IPS-15b (cell line): ENCODE results near the gene IQSEC1.

Experiments
- H3K27me3 ChIP-seq: one replicate; pipeline ENCODE4 v1.6.1; 2013; ENCODE audit warnings: low read length; ENCODE audit not compliant: control insufficient read depth, insufficient read depth
- H3K36me3 ChIP-seq: one replicate; pipeline ENCODE4 v1.6.1; 2013; ENCODE audit warnings: low read length; ENCODE audit not compliant: control insufficient read depth, insufficient read depth
- H3K4me1 ChIP-seq: one replicate; pipeline ENCODE4 v1.6.1; 2013; ENCODE audit warnings: mild to moderate bottlenecking, low read length; ENCODE audit not compliant: control insufficient read depth, insufficient read depth
- H3K4me3 ChIP-seq: one replicate; pipeline ENCODE4 v1.5.1; 2013; ENCODE audit warnings: low read depth, low read length
- H3K9ac ChIP-seq: one replicate; pipeline ENCODE4 v1.6.1; 2013; ENCODE audit warnings: low read depth, mild to moderate bottlenecking, low read length
- H3K9me3 ChIP-seq: one replicate; pipeline ENCODE4 v1.6.1; 2013; ENCODE audit warnings: mild to moderate bottlenecking, low read length; ENCODE audit not compliant: control insufficient read depth, insufficient read depth

The IQSEC1 gene

GRCh38 chr3:12964711-12965612, 108.3 kb downstream of the IQSEC1 start:
- H3K4me1 ChIP-seq = peaks cover 10% of the 10 kb centered on the region

DNA sequence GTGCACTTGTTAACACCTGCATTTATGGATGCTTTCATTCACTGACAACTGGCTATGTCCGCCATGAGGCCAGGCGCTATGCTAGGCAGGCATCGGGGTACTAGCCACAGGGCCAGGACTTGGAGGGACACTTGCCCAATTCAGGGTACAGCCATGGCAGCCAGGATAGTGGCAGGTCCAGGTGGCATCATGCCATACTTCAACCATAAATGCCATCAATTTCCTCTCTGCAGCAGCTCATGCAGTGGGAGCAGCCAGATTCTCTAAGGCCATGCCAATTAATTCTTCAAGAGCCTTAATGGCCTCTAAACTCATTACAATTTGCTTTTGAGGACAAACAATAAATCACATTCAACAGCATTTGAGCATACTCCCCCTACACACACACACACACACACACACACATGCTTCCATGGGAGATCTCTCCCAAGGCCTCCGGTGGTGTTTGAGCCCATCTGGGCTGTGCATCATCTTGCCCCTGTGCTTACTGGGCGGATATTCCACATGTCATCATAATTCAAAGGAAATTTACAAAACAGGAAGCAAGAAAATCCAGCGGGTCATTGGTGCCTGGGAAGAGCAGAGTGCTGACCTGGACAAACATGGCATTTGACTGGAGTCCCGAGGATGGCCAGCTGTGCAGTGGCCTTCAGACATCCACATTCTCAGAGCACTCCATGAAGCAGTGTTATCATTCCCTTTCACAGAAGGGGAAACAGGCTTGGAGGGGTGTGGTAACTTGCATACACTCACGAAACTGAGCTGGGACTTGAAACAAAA, 109.1 kb downstream of the IQSEC1 start:
- no peak overlapping the region for H3K9ac ChIP-seq
- H3K36me3 ChIP-seq = no peaks in the 10 kb centered on the region
- peaks cover 11% of the 10 kb centered on the region for H3K4me1 ChIP-seq
- H3K9me3 ChIP-seq = no peaks in the 10 kb centered on the region
- H3K4me3 ChIP-seq = no peak overlapping the region
- H3K27me3 ChIP-seq = peaks cover 8% of the 10 kb centered on the region

More at GRCh38 chr3:12964711-12965612, 108.3 kb downstream of the IQSEC1 start:
- Histone ChIP-seq H3K4me3 (no peak overlapping the region), H3K9ac (no peak overlapping the region), H3K27me3 (peaks cover 11% of the 10 kb centered on the region), H3K36me3 (no peaks in the 10 kb centered on the region), H3K9me3 (no peaks in the 10 kb centered on the region)

GRCh38 chr3:12963231-12963896, 109.9 kb downstream of the IQSEC1 start:
- Histone ChIP-seq H3K9me3 (no peaks in the 10 kb centered on the region), H3K4me1 (peaks cover 11% of the 10 kb centered on the region), H3K36me3 (no peaks in the 10 kb centered on the region), H3K4me3 (no peak overlapping the region), H3K9ac (no peak overlapping the region), H3K27me3 (peaks cover 6% of the 10 kb centered on the region)

DNA sequence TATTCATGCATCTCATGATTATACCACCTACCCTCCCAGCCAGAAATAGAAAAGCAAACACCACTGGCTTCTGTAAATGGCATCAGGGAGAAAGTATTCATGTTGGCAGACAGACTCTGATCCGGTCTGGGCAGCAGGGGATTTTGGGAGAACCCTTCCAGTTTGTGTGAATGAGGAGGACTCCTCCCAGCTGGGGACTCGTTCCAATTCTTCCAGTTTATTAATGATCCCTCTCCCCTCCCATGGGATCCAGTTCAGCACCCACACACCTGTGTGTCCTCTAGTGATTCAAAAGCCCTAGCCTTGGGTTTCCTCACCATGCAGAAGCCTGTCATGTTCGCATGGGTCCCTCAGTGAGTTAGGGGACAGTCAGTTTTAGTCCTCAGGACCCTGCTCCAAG, 110.9 kb downstream of the IQSEC1 start:
- Histone ChIP-seq H3K4me1 (peaks cover 11% of the 10 kb centered on the region), H3K27me3 (peaks cover 3% of the 10 kb centered on the region), H3K4me3 (no peak overlapping the region), H3K9ac (no peak overlapping the region), H3K9me3 (no peaks in the 10 kb centered on the region), H3K36me3 (no peaks in the 10 kb centered on the region)

- H3K4me3 ChIP-seq = no peak overlapping the region
- no peaks in the 10 kb centered on the region for H3K27me3 ChIP-seq
- no peaks in the 10 kb centered on the region for H3K36me3 ChIP-seq
- no peaks in the 10 kb centered on the region for H3K9me3 ChIP-seq
- H3K9ac ChIP-seq = no peak overlapping the region
- peaks cover 9% of the 10 kb centered on the region for H3K4me1 ChIP-seq
Measured at GRCh38 chr3:12961697-12962036, 111.6 kb downstream of the IQSEC1 start.

- Histone ChIP-seq H3K9ac (no peak overlapping the region), H3K4me1 (peaks cover 6% of the 10 kb centered on the region), H3K36me3 (no peaks in the 10 kb centered on the region), H3K9me3 (no peaks in the 10 kb centered on the region), H3K27me3 (no peaks in the 10 kb centered on the region), H3K4me3 (no peak overlapping the region)
Measured at GRCh38 chr3:12961007-12961696, 112.1 kb downstream of the IQSEC1 start.

DNA sequence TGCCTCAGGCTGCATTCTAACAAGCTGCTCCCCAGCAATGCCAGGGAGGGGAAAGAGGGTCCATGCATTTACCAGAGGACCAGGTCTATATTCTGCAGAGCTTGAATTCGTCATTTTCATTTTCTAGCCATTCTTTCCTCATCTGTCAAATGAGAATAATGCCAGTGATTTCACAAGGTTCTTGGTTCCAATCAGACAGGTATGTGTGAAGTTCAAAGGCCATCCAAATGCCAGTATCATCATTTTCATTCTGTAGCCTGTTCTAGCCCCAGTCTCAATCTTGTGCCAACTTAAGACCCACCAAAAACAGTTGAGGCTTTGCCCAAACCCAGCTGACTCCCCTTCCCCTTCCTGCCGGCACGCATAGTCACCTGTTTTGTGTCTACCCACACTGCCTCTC, 112.7 kb downstream of the IQSEC1 start:
- H3K9me3 ChIP-seq = no peaks in the 10 kb centered on the region
- H3K4me3 ChIP-seq = no peak overlapping the region
- no peaks in the 10 kb centered on the region for H3K27me3 ChIP-seq
- H3K36me3 ChIP-seq = no peaks in the 10 kb centered on the region
- no peak overlapping the region for H3K9ac ChIP-seq
- H3K4me1 ChIP-seq = peaks cover 6% of the 10 kb centered on the region

- H3K9ac ChIP-seq = no peak overlapping the region
- no peaks in the 10 kb centered on the region for H3K36me3 ChIP-seq
- H3K27me3 ChIP-seq = no peaks in the 10 kb centered on the region
- no peak overlapping the region for H3K4me3 ChIP-seq
- H3K9me3 ChIP-seq = no peaks in the 10 kb centered on the region
- H3K4me1 ChIP-seq = peaks cover 4% of the 10 kb centered on the region
Measured at GRCh38 chr3:12959838-12960378, 113.3 kb downstream of the IQSEC1 start.

DNA sequence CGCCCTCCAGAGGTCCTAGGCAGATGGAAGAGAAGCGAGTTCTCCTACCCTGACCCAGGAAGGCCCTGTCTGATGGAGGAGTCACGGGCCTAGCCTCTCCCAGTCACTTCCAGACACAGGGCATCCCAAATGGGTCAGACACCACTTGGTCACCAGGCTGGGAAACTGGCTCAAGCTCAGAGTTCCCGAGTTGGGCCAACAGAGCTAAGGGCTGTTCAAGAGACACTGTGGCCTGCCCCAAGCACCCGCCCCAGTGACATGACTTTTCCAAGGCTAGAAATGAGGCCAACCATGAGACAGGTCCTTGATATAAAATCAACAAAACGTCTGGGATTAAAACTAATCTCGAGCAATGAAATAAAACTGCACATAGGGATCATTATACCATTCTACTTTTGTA, 113.8 kb downstream of the IQSEC1 start:
- no peaks in the 10 kb centered on the region for H3K36me3 ChIP-seq
- H3K4me1 ChIP-seq = peaks cover 4% of the 10 kb centered on the region

DNA sequence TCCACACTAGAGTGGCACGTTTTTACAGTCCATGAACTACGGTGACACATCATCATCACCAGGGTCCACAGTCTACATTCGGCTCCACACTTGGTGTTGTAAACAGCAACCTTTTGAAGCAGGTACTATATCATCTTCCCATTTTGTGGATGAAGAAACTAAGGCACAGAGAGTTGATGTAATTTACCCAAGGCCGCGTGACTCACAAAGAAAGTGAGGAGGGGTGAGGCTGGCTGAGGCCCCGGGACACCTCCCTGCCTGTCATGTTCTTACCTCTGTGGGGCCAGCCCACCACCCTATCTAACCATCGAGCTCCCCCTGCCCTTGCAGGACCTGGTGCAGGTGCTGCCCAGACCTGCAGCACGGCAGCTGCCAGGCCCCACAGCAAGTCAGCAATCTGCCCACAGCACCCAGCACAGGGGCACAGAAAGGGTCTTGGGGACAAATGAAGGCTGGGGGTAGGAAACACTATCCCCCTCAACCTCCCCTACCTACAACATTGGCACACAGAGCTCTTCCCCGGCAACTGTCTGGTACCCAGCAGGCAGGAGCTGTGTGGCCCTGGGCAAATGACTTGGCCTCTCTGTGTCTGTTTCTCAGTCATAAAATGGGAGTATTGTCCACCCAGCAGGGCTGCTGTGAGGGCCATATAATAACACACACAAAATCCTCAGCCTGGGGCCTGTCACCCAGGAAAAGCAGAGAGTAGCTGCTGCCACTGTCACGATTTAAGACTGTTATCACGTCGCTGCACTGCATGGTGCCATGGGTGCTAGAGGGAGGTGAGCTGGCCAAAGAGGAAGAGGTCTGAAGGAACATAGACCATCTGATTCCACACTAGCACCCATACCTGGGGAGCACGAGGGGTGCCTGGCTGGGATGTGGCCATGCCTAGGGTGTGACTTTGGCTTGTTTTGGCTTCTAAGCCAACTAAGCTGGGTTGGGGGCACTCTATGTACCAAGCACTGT, 115.1 kb downstream of the IQSEC1 start:
- H3K4me1 ChIP-seq = peaks cover 4% of the 10 kb centered on the region
- no peaks in the 10 kb centered on the region for H3K9me3 ChIP-seq
- no peak overlapping the region for H3K4me3 ChIP-seq
- no peaks in the 10 kb centered on the region for H3K36me3 ChIP-seq
- H3K27me3 ChIP-seq = no peaks in the 10 kb centered on the region
- H3K9ac ChIP-seq = no peak overlapping the region

More for the DNA sequence above, 113.8 kb downstream of the IQSEC1 start:
- no peak overlapping the region for H3K4me3 ChIP-seq
- H3K27me3 ChIP-seq = no peaks in the 10 kb centered on the region
- H3K9ac ChIP-seq = no peak overlapping the region
- no peaks in the 10 kb centered on the region for H3K9me3 ChIP-seq
